Trophoblast cell (in vitro differentiated cells and primary cell): ENCODE measurements around the gene LRP1.

Source experiments
- DNase-seq, 2 donors: peaks; one replicate each; pipeline ENCODE4 v3.0.0-alpha.2; 2016
- H2AFZ ChIP-seq: 2 replicates; pipeline ENCODE4 v1.6.1; 2013; ENCODE audit warnings: low read length, moderate library complexity, mild to moderate bottlenecking; ENCODE audit not compliant: insufficient read depth, poor library complexity
- H2AK5ac ChIP-seq: 2 replicates; pipeline ENCODE4 v1.6.1; 2013; ENCODE audit warnings: mild to moderate bottlenecking, low read length
- H2BK120ac ChIP-seq: 2 replicates; pipeline ENCODE4 v1.6.1; 2013; ENCODE audit warnings: low read length, mild to moderate bottlenecking, moderate library complexity; ENCODE audit not compliant: insufficient read depth, poor library complexity
- H2BK12ac ChIP-seq: 2 replicates; pipeline ENCODE4 v1.6.1; 2013; ENCODE audit warnings: mild to moderate bottlenecking, low read length, moderate library complexity
- H2BK5ac ChIP-seq: 2 replicates; pipeline ENCODE4 v1.6.1; 2013; ENCODE audit warnings: low read length, low read depth, moderate library complexity, mild to moderate bottlenecking; ENCODE audit not compliant: poor library complexity
- H3K14ac ChIP-seq: 2 replicates; pipeline ENCODE4 v1.6.1; 2013; ENCODE audit warnings: mild to moderate bottlenecking, low read length
- H3K18ac ChIP-seq: 2 replicates; pipeline ENCODE4 v1.6.1; 2013; ENCODE audit warnings: mild to moderate bottlenecking, low read length
- H3K23ac ChIP-seq: 2 replicates; pipeline ENCODE4 v1.6.1; 2013; ENCODE audit warnings: low read length
- H3K27ac ChIP-seq: 2 replicates; pipeline ENCODE4 v1.5.1; 2013; ENCODE audit warnings: low read depth, mild to moderate bottlenecking, inconsistent platforms, low read length, moderate library complexity
- H3K27me3 ChIP-seq: 2 replicates; pipeline ENCODE4 v1.6.1; 2013; ENCODE audit warnings: inconsistent platforms, mild to moderate bottlenecking, low read length, moderate library complexity; ENCODE audit not compliant: insufficient read depth
- H3K36me3 ChIP-seq, 2 experiments: 1 replicate in 1 of 2; 2 replicates in 1 of 2; pipeline ENCODE4 v1.6.1; 2013; ENCODE audit warnings: low read length in 2 of 2, mild to moderate bottlenecking in 2 of 2, moderate library complexity in 1 of 2; ENCODE audit not compliant: insufficient read depth in 2 of 2, control insufficient read depth in 1 of 2
- H3K4ac ChIP-seq: 2 replicates; pipeline ENCODE4 v1.6.1; 2013; ENCODE audit warnings: low read depth, mild to moderate bottlenecking, low read length, moderate library complexity
- H3K4me1 ChIP-seq, 2 experiments: 1 replicate in 1 of 2; 2 replicates in 1 of 2; pipeline ENCODE4 v1.6.1; 2013; ENCODE audit warnings: low read length in 2 of 2, mild to moderate bottlenecking in 2 of 2, moderate library complexity in 1 of 2; ENCODE audit not compliant: insufficient read depth in 2 of 2, control insufficient read depth in 1 of 2
- H3K4me2 ChIP-seq: 2 replicates; pipeline ENCODE4 v1.6.1; 2013; ENCODE audit warnings: inconsistent platforms, mild to moderate bottlenecking, low read length, moderate library complexity
- H3K4me3 ChIP-seq: 2 replicates; pipeline ENCODE4 v1.5.1; 2013; ENCODE audit warnings: mild to moderate bottlenecking, low read depth, low read length, inconsistent platforms
- H3K79me1 ChIP-seq: one replicate; pipeline ENCODE4 v1.6.1; 2013; ENCODE audit warnings: low read length
- H3K79me2 ChIP-seq: 2 replicates; pipeline ENCODE4 v1.6.1; 2013; ENCODE audit warnings: low read length, mild to moderate bottlenecking; ENCODE audit not compliant: control insufficient read depth, insufficient read depth, poor library complexity
- H3K9ac ChIP-seq: 2 replicates; pipeline ENCODE4 v1.6.1; 2013; ENCODE audit warnings: mild to moderate bottlenecking, low read length
- H3K9me3 ChIP-seq: 2 replicates; pipeline ENCODE4 v1.6.1; 2013; ENCODE audit warnings: low read depth, mild to moderate bottlenecking, control low read depth, inconsistent platforms, low read length; ENCODE audit not compliant: insufficient read depth
- H4K12ac ChIP-seq: 2 replicates; pipeline ENCODE4 v1.6.1; 2013; ENCODE audit warnings: low read depth, mild to moderate bottlenecking, low read length, moderate library complexity
- H4K8ac ChIP-seq: 2 replicates; pipeline ENCODE4 v1.6.1; 2013; ENCODE audit warnings: low read depth, mild to moderate bottlenecking, low read length, moderate library complexity
- H4K91ac ChIP-seq: one replicate; pipeline ENCODE4 v1.6.1; 2013; ENCODE audit warnings: low read depth, mild to moderate bottlenecking, low read length, moderate library complexity
- WGBS: extraction: QIAGEN DNeasy Blood & Tissue Kit; methylation state at CpG from one replicate; pipeline ENCODE4 v1.1.7; 2013; ENCODE audit warnings: missing lambda C conversion rate; ENCODE audit not compliant: insufficient read length, insufficient coverage; ENCODE audit errors: extremely low coverage; 5-methylcytosine and 5-hydroxymethylcytosine counted together

The LRP1 gene

GRCh38 chr12:57196956-57197355 lies 68.7 kb downstream of the LRP1 start:
- Histone ChIP-seq H4K8ac (no peak overlapping the region), H3K27me3 (no peaks in the 10 kb centered on the region), H3K9me3 (peaks cover 4% of the 10 kb centered on the region), H2BK5ac (no peak overlapping the region), H3K79me2 (no peaks in the 10 kb centered on the region), H3K18ac (no peak overlapping the region), H2AK5ac (no peak overlapping the region), H4K12ac (no peak overlapping the region), H3K14ac (no peak overlapping the region), H3K23ac (no peak overlapping the region), H3K36me3 (peaks cover 98 to 99% of the 10 kb centered on the region in 2 experiments), H3K27ac (no peak overlapping the region), H2BK120ac (no peak overlapping the region), H3K79me1 (no peaks in the 10 kb centered on the region), H3K4ac (no peak overlapping the region), H2BK12ac (no peak overlapping the region), H3K4me2 (no peak overlapping the region), H4K91ac (no peak overlapping the region), H2AFZ (no peak overlapping the region), H3K4me1 (no peaks in the 10 kb centered on the region), H3K4me3 (no peak overlapping the region), H3K9ac (no peak overlapping the region)
- DNase-seq = no peak
- WGBS = no CpG with 5 or more reads among the region's 22 CpGs

DNA sequence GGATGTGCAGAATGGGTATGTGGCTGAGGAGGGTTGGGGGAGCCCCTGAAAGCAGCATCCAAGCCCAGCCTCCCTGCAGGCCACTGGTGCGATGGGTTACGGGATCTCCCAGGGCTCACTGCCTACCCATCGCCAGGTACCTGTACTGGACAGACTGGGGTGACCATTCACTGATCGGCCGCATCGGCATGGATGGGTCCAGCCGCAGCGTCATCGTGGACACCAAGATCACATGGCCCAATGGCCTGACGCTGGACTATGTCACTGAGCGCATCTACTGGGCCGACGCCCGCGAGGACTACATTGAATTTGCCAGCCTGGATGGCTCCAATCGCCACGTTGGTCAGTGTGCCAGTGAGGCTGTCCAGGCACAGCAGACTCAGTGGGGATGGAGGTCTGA lies 70.0 kb downstream of the LRP1 start:
- Histone ChIP-seq H3K9me3 (peaks cover 5% of the 10 kb centered on the region), H3K27me3 (no peaks in the 10 kb centered on the region), H3K18ac (no peak overlapping the region), H3K4me1 (no peaks in the 10 kb centered on the region), H2AK5ac (no peak overlapping the region), H3K79me2 (no peaks in the 10 kb centered on the region), H3K14ac (no peak overlapping the region), H3K23ac (no peak overlapping the region), H3K4me3 (no peak overlapping the region), H4K8ac (no peak overlapping the region), H2BK120ac (no peak overlapping the region), H2AFZ (no peak overlapping the region), H3K36me3 (peaks cover 98 to 99% of the 10 kb centered on the region in 2 experiments), H2BK12ac (no peak overlapping the region), H3K4me2 (no peak overlapping the region), H3K4ac (no peak overlapping the region), H4K91ac (no peak overlapping the region), H3K9ac (no peak overlapping the region), H4K12ac (no peak overlapping the region), H3K79me1 (no peaks in the 10 kb centered on the region), H2BK5ac (no peak overlapping the region), H3K27ac (no peak overlapping the region)
- no peak for DNase-seq
- no CpG with 5 or more reads among the region's 17 CpGs for WGBS

- Histone ChIP-seq H3K4me1 (no peaks in the 10 kb centered on the region), H3K27ac (no peak overlapping the region), H3K9ac (no peak overlapping the region), H3K4ac (no peak overlapping the region), H3K79me2 (no peaks in the 10 kb centered on the region), H3K79me1 (no peaks in the 10 kb centered on the region), H4K12ac (no peak overlapping the region), H3K18ac (no peak overlapping the region), H3K14ac (no peak overlapping the region), H2BK120ac (no peak overlapping the region), H2BK12ac (no peak overlapping the region), H3K4me3 (no peak overlapping the region), H4K8ac (no peak overlapping the region), H3K4me2 (no peak overlapping the region), H2AK5ac (no peak overlapping the region), H3K36me3 (peaks cover 98 to 99% of the 10 kb centered on the region in 2 experiments), H2BK5ac (no peak overlapping the region), H2AFZ (no peak overlapping the region), H4K91ac (no peak overlapping the region), H3K23ac (no peak overlapping the region), H3K27me3 (no peaks in the 10 kb centered on the region), H3K9me3 (peaks cover 5% of the 10 kb centered on the region)
- WGBS = no CpG with 5 or more reads among the region's 15 CpGs
- no peak for DNase-seq
Observed at GRCh38 chr12:57199191-57199590, 70.9 kb downstream of the LRP1 start.

DNA sequence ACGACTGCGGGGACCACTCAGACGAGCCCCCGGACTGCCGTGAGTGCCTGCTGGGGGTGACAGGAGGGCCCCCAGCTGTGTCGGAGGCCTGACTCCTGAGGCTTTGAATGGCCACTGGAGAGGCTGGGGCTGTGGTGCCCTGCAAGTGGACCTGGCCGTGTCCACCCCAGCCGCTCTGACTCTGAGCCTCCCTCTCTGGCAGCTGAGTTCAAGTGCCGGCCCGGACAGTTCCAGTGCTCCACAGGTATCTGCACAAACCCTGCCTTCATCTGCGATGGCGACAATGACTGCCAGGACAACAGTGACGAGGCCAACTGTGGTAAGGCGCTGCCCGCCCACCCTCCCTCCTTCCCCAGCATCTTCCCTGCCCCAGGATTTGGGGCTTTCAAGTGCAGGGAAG lies 72.2 kb downstream of the LRP1 start:
- H2AK5ac ChIP-seq = no peak overlapping the region
- no peak overlapping the region for H3K18ac ChIP-seq
- H3K27ac ChIP-seq = no peak overlapping the region
- H3K79me2 ChIP-seq = no peaks in the 10 kb centered on the region
- no peak overlapping the region for H4K8ac ChIP-seq
- no peak overlapping the region for H3K4me3 ChIP-seq
- H3K4ac ChIP-seq = no peak overlapping the region
- H2BK120ac ChIP-seq = no peak overlapping the region
- no peak overlapping the region for H2BK5ac ChIP-seq
- no peak overlapping the region for H2AFZ ChIP-seq
- H3K27me3 ChIP-seq = no peaks in the 10 kb centered on the region
- no peak overlapping the region for H3K9ac ChIP-seq
- H3K79me1 ChIP-seq = no peaks in the 10 kb centered on the region
- no peaks in the 10 kb centered on the region for H3K4me1 ChIP-seq
- no peak overlapping the region for H4K91ac ChIP-seq
- no CpG with 5 or more reads among the region's 15 CpGs for WGBS
- no peak overlapping the region for H2BK12ac ChIP-seq
- H3K4me2 ChIP-seq = no peak overlapping the region
- no peak for DNase-seq
- peaks cover 5% of the 10 kb centered on the region for H3K9me3 ChIP-seq
- no peak overlapping the region for H3K14ac ChIP-seq
- H3K36me3 ChIP-seq = peaks cover 98 to 99% of the 10 kb centered on the region in 2 experiments
- no peak overlapping the region for H3K23ac ChIP-seq
- H4K12ac ChIP-seq = no peak overlapping the region
